Neural progenitor cell (in vitro differentiated cells): ENCODE data around the gene CCDC71L. TPM values are rescaled to one million over a fixed set of nuclear protein-coding genes. Genes with fewer than 3 reads are reported as not detected.

Source experiments
- DNase-seq: peaks from one replicate; pipeline ENCODE4 v3.0.0-alpha.2; 2016; ENCODE audit warnings: low spot score
- H2AFZ ChIP-seq: fragments of 200-600 bp; sonication (generic); replicated peaks from 2 replicates; pipeline ENCODE4 v1.6.1; 2016; ENCODE audit warnings: antibody characterized with exemption
- H3F3A ChIP-seq: fragments of 200-600 bp; sonication (generic); 2 replicates; pipeline ENCODE4 v1.6.1; 2016; ENCODE audit warnings: antibody characterized with exemption, low read depth
- H3K27ac ChIP-seq: fragments of 200-600 bp; sonication (generic); 2 replicates; pipeline ENCODE4 v1.5.1; 2016; ENCODE audit warnings: mild to moderate bottlenecking
- H3K27me3 ChIP-seq: fragments of 200-600 bp; sonication (generic); 2 replicates; pipeline ENCODE4 v1.6.1; 2016; ENCODE audit warnings: mild to moderate bottlenecking, moderate library complexity
- H3K36me3 ChIP-seq: fragments of 200-600 bp; sonication (generic); 2 replicates; pipeline ENCODE4 v1.5.1; 2016
- H3K4me1 ChIP-seq: fragments of 200-600 bp; sonication (generic); 2 replicates; pipeline ENCODE4 v1.6.1; 2016; ENCODE audit warnings: mixed run types
- H3K4me2 ChIP-seq: fragments of 200-600 bp; sonication (generic); 2 replicates; pipeline ENCODE4 v1.6.1; 2016
- H3K4me3 ChIP-seq: fragments of 200-600 bp; sonication (generic); 2 replicates; pipeline ENCODE4 v1.5.1; 2016
- H3K79me2 ChIP-seq: fragments of 200-600 bp; sonication (generic); 2 replicates; pipeline ENCODE4 v1.6.1; 2016; ENCODE audit warnings: low read depth
- H3K9ac ChIP-seq: fragments of 200-600 bp; sonication (generic); 2 replicates; pipeline ENCODE4 v1.6.1; 2016
- H3K9me3 ChIP-seq: fragments of 200-600 bp; sonication (generic); 2 replicates; pipeline ENCODE4 v1.5.1; 2016; ENCODE audit warnings: low read depth
- H4K20me1 ChIP-seq: fragments of 200-600 bp; sonication (generic); 2 replicates; pipeline ENCODE4 v1.6.1; 2016; ENCODE audit warnings: low read depth
- H3K27ac Mint-ChIP-seq: 3 replicates; pipeline ENCODE4 v1.8.0; 2021; ENCODE audit warnings: mixed read lengths
- H3K27me3 Mint-ChIP-seq: 2 replicates; pipeline ENCODE4 v1.8.0; 2022; ENCODE audit warnings: low read depth, mild to moderate bottlenecking, inconsistent platforms, moderate library complexity, mixed read lengths; ENCODE audit not compliant: insufficient read depth
- H3K36me3 Mint-ChIP-seq: 3 replicates; pipeline ENCODE4 v1.8.0; 2021; ENCODE audit warnings: mixed read lengths
- H3K4me1 Mint-ChIP-seq: 3 replicates; pipeline ENCODE4 v1.8.0; 2021; ENCODE audit warnings: mixed read lengths
- H3K4me3 Mint-ChIP-seq: 3 replicates; pipeline ENCODE4 v1.8.0; 2021; ENCODE audit warnings: mild to moderate bottlenecking, moderate library complexity, mixed read lengths
- H3K9me3 Mint-ChIP-seq: 3 replicates; pipeline ENCODE4 v1.8.0; 2020; ENCODE audit warnings: mixed read lengths
- CTCF ChIP-seq: fragments of 200-600 bp; sonication (generic); IDR thresholded peaks from 2 replicates; pipeline ENCODE4 v1.5.1; 2017; ENCODE audit warnings: antibody characterized with exemption, mild to moderate bottlenecking
- EZH2 ChIP-seq: fragments of 200-600 bp; sonication (generic); IDR thresholded peaks from 2 replicates; pipeline ENCODE4 v1.6.1; 2017; ENCODE audit warnings: antibody characterized with exemption, mild to moderate bottlenecking, moderate library complexity
- EZH2phosphoT487 ChIP-seq: fragments of 200-600 bp; sonication (generic); IDR thresholded peaks from 2 replicates; pipeline ENCODE4 v1.6.1; 2017; ENCODE audit warnings: antibody characterized with exemption
- total RNA-seq: library from RNA; depleted of rRNA; stranded (reverse); fragments of >200 nt; gene quantifications from 2 replicates; pipeline ENCODE4 v1.2.3, GENCODE V29; 2015; ENCODE audit warnings: low replicate concordance

The CCDC71L gene
- total RNA-seq, 1 donor from 2014 or later, result 23.8 TPM

GRCh38 chr7:106634958-106635357 lies 26.0 kb downstream of the CCDC71L start:
- Histone ChIP-seq H3K9me3 (no peaks in the 10 kb centered on the region), H3F3A (no peaks in the 10 kb centered on the region), H3K36me3 (no peaks in the 10 kb centered on the region), H3K4me1 (no peaks in the 10 kb centered on the region), H3K4me3 (no peak overlapping the region), H2AFZ (no peak overlapping the region), H3K27ac (no peak overlapping the region), H3K4me2 (no peak overlapping the region), H3K9ac (no peak overlapping the region), H3K79me2 (no peaks in the 10 kb centered on the region), H4K20me1 (no peaks in the 10 kb centered on the region), H3K27me3 (no peaks in the 10 kb centered on the region)
- no peak for TF ChIP-seq EZH2phosphoT487
- TF ChIP-seq CTCF, result no peak
- no peak for TF ChIP-seq EZH2
- Mint-ChIP-seq H3K27me3 (no peaks in the 10 kb centered on the region), H3K4me3 (no peak overlapping the region), H3K27ac (no peak overlapping the region), H3K36me3 (no peaks in the 10 kb centered on the region), H3K4me1 (no peaks in the 10 kb centered on the region), H3K9me3 (no peaks in the 10 kb centered on the region)
- no peak for DNase-seq

- TF ChIP-seq EZH2phosphoT487, result no peak
- no peaks in the 10 kb centered on the region for H3K9me3 Mint-ChIP-seq
Measured at GRCh38 chr7:106630648-106631047, 30.3 kb downstream of the CCDC71L start.

DNA sequence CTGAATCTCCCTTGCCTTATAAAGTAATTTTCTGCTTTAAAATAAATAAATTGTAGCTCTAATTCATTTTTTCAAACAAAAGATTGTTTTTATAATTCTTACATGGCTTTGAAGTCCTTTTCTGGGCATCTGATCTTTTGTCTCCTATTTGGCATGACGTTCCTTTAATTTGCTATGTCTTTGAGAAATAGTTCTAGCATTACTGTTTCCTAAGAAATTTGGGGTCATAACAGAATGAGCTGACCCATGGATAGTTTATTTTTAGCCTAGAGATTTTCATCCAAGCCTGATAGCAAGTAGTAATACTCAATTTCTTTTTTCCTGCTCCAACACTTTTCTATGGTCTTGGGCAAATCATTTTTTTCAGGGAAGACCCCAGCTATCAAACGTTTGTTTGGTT lies 31.4 kb downstream of the CCDC71L start:
- Histone ChIP-seq H3K4me1 (no peaks in the 10 kb centered on the region), H3K9ac (no peak overlapping the region), H3F3A (no peaks in the 10 kb centered on the region), H3K36me3 (no peaks in the 10 kb centered on the region), H4K20me1 (no peaks in the 10 kb centered on the region), H3K9me3 (no peaks in the 10 kb centered on the region), H3K79me2 (no peaks in the 10 kb centered on the region), H2AFZ (no peak overlapping the region), H3K27me3 (no peaks in the 10 kb centered on the region), H3K4me2 (no peak overlapping the region), H3K27ac (no peak overlapping the region), H3K4me3 (no peak overlapping the region)
- H3K4me1 Mint-ChIP-seq, result no peaks in the 10 kb centered on the region
- H3K36me3 Mint-ChIP-seq, result no peaks in the 10 kb centered on the region
- peaks cover 2% of the 10 kb centered on the region for H3K27me3 Mint-ChIP-seq
- DNase-seq, result no peak
- no peaks in the 10 kb centered on the region for H3K9me3 Mint-ChIP-seq
- H3K27ac Mint-ChIP-seq, result no peak overlapping the region
- H3K4me3 Mint-ChIP-seq, result no peak overlapping the region
- TF ChIP-seq EZH2phosphoT487 (no peak), CTCF (no peak), EZH2 (no peak)

More at GRCh38 chr7:106630648-106631047, 30.3 kb downstream of the CCDC71L start:
- Histone ChIP-seq H2AFZ (no peak overlapping the region), H3K9me3 (no peaks in the 10 kb centered on the region), H3K4me3 (no peak overlapping the region), H3K4me1 (no peaks in the 10 kb centered on the region), H3K4me2 (no peak overlapping the region), H3K79me2 (no peaks in the 10 kb centered on the region), H3K36me3 (no peaks in the 10 kb centered on the region), H3K9ac (no peak overlapping the region), H3K27me3 (no peaks in the 10 kb centered on the region), H3F3A (no peaks in the 10 kb centered on the region), H4K20me1 (no peaks in the 10 kb centered on the region), H3K27ac (no peak overlapping the region)
- no peak for DNase-seq
- Mint-ChIP-seq H3K36me3 (no peaks in the 10 kb centered on the region), H3K27me3 (no peaks in the 10 kb centered on the region), H3K27ac (no peak overlapping the region), H3K4me3 (no peak overlapping the region), H3K4me1 (no peaks in the 10 kb centered on the region)

- no peak overlapping the region for H3K4me3 Mint-ChIP-seq
- H3K27me3 Mint-ChIP-seq, result peaks cover 2% of the 10 kb centered on the region
- Histone ChIP-seq H3K36me3 (no peaks in the 10 kb centered on the region), H3K79me2 (no peaks in the 10 kb centered on the region), H2AFZ (no peak overlapping the region), H3K4me1 (no peaks in the 10 kb centered on the region), H3K9ac (no peak overlapping the region), H3K27ac (no peak overlapping the region), H3K4me3 (no peak overlapping the region), H4K20me1 (no peaks in the 10 kb centered on the region), H3K4me2 (no peak overlapping the region), H3K9me3 (no peaks in the 10 kb centered on the region), H3F3A (no peaks in the 10 kb centered on the region), H3K27me3 (no peaks in the 10 kb centered on the region)
- no peak for DNase-seq
- no peaks in the 10 kb centered on the region for H3K4me1 Mint-ChIP-seq
- H3K36me3 Mint-ChIP-seq, result no peaks in the 10 kb centered on the region
- TF ChIP-seq EZH2, result no peak
- no peak for TF ChIP-seq EZH2phosphoT487
- no peak for TF ChIP-seq CTCF
- no peak overlapping the region for H3K27ac Mint-ChIP-seq
- no peaks in the 10 kb centered on the region for H3K9me3 Mint-ChIP-seq
Measured at GRCh38 chr7:106626376-106627164, 34.4 kb downstream of the CCDC71L start.
